Gastroesophageal sphincter (tissue), 3 donors: Measurements from ENCODE around the gene FANK1.
"Not testable (repeated sequence)": the region's sequence is repeated elsewhere in the genome, so short reads cannot be mapped to it uniquely, and the experiment has no call there.

Experiments
- POLR2A ChIP-seq, 2 donors: fragments of 450-650 bp; IDR thresholded peaks; one replicate each; pipeline ENCODE4 v1.6.1; 2017; ENCODE audit warnings: antibody characterized with exemption in 2 of 2, mild to moderate bottlenecking in 2 of 2, moderate library complexity in 1 of 2
- TF ChIP-seq, protein P1 (sequence below), 4 experiments: fragments of 200-600 bp in 2 of 4; fragments of 450-650 bp in 2 of 4; sonication (generic) in 1 of 4; IDR thresholded peaks; one replicate each; pipeline ENCODE4 v1.5.1; 2017 to 2019; ENCODE audit warnings: antibody characterized with exemption in 4 of 4, mild to moderate bottlenecking in 2 of 4, moderate library complexity in 2 of 4

- TF ChIP-seq, protein P1, sequence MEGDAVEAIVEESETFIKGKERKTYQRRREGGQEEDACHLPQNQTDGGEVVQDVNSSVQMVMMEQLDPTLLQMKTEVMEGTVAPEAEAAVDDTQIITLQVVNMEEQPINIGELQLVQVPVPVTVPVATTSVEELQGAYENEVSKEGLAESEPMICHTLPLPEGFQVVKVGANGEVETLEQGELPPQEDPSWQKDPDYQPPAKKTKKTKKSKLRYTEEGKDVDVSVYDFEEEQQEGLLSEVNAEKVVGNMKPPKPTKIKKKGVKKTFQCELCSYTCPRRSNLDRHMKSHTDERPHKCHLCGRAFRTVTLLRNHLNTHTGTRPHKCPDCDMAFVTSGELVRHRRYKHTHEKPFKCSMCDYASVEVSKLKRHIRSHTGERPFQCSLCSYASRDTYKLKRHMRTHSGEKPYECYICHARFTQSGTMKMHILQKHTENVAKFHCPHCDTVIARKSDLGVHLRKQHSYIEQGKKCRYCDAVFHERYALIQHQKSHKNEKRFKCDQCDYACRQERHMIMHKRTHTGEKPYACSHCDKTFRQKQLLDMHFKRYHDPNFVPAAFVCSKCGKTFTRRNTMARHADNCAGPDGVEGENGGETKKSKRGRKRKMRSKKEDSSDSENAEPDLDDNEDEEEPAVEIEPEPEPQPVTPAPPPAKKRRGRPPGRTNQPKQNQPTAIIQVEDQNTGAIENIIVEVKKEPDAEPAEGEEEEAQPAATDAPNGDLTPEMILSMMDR (IDR thresholded peaks at IDR 0.05) = not testable (repeated sequence)
- TF ChIP-seq POLR2A (IDR thresholded peaks at IDR 0.05) = not testable (repeated sequence)
Measured at GRCh38 chr10:125970077-125970630, 73.8 kb downstream of the FANK1 start.
